GM12878 (cell line): ENCODE measurements around the gene RERE. TPM values are rescaled to one million over a fixed set of nuclear protein-coding genes. Genes with fewer than 3 reads are reported as not detected.

ENCODE experiments used
- ATAC-seq: fragments of 200-7000 bp; cut with Tn5 transposase; 3 replicates; pipeline ENCODE4 v1.9.1; 2020; ENCODE audit warnings: mild to moderate bottlenecking, moderate library complexity
- BruUV-seq: library from RNA; stranded (reverse); fragments of 400-500 nt; replicated peaks from 2 replicates; lab custom pipeline; 2021; lab: Mats Ljungman, UMichigan
- CTCF ChIA-PET: fragments of 300-600 bp; sonication (Branson Sonifier 250); formaldehyde crosslinking; extraction: SDS; loops from one replicate; lab custom pipeline; 2021; ENCODE audit warnings: inconsistent platforms; lab: Yijun Ruan, JAX
- POLR2A ChIA-PET: fragments of 350-600 bp; formaldehyde crosslinking; extraction: SDS; loops from one replicate; lab custom pipeline; 2021; ENCODE audit warnings: inconsistent platforms; lab: Charles Lee
- RAD21 ChIA-PET: fragments of 300-600 bp; sonication (Branson Sonifier 250); formaldehyde crosslinking; loops from one replicate; lab custom pipeline; 2023; ENCODE audit warnings: antibody characterized with exemption; ENCODE audit not compliant: unreplicated experiment; lab: Charles Lee
- SMC1A ChIA-PET: fragments of 300-600 bp; sonication (Branson Sonifier 250); formaldehyde crosslinking; loops from one replicate; lab custom pipeline; 2023; ENCODE audit not compliant: unreplicated experiment, uncharacterized antibody; lab: Charles Lee
- DNase-seq: peaks from one replicate; pipeline ENCODE4 v3.0.0-alpha.2; 2011; ENCODE audit warnings: low read depth, low spot score
- FAIRE-seq: peaks from 3 replicates; lab custom pipeline; 2011; peaks lifted over from hg19 to GRCh38; lab: Jason Lieb, UNC
- H2AFZ ChIP-seq: 2 replicates; pipeline ENCODE4 v1.6.0; 2011; ENCODE audit warnings: low read depth, low read length, control low read depth; ENCODE audit not compliant: control insufficient read depth
- H3K27ac ChIP-seq: 2 replicates; pipeline ENCODE4 v1.5.1; 2011; ENCODE audit warnings: control low read depth; ENCODE audit not compliant: control insufficient read depth, insufficient read depth
- H3K27me3 ChIP-seq, 2 experiments: replicated peaks in 1 of 2; 2 replicates each; pipeline versions ENCODE4 v1.6.0 to v1.6.1; 2011; ENCODE audit warnings: low read length in 1 of 2; ENCODE audit not compliant: control insufficient read depth in 2 of 2, insufficient read depth in 2 of 2
- H3K36me3 ChIP-seq, 2 experiments: 2 replicates each; pipeline ENCODE4 v1.5.1; 2011; ENCODE audit warnings: low read length in 1 of 2; ENCODE audit not compliant: control insufficient read depth in 2 of 2, insufficient read depth in 2 of 2
- H3K4me1 ChIP-seq: 2 replicates; pipeline ENCODE4 v1.6.1; 2011; ENCODE audit warnings: mild to moderate bottlenecking, low read length, moderate library complexity, mixed read lengths; ENCODE audit not compliant: control insufficient read depth, insufficient read depth
- H3K4me2 ChIP-seq: 2 replicates; pipeline ENCODE4 v1.6.0; 2011; ENCODE audit warnings: control low read depth; ENCODE audit not compliant: control insufficient read depth, insufficient read depth
- H3K4me3 ChIP-seq: fragments of 200-600 bp; sonication (generic); 2 replicates; pipeline ENCODE4 v1.5.1; 2016
- H3K79me2 ChIP-seq: 2 replicates; pipeline ENCODE4 v1.6.0; 2011; ENCODE audit warnings: low read length; ENCODE audit not compliant: control insufficient read depth, insufficient read depth
- H3K9ac ChIP-seq: 2 replicates; pipeline ENCODE4 v1.8.0; 2011; ENCODE audit warnings: low read length, control low read depth, mixed read lengths; ENCODE audit not compliant: control insufficient read depth, insufficient read depth
- H3K9me3 ChIP-seq: replicated peaks from 3 replicates; pipeline ENCODE4 v1.5.1; 2011; ENCODE audit warnings: mild to moderate bottlenecking, low read length; ENCODE audit not compliant: control insufficient read depth, insufficient read depth
- H4K20me1 ChIP-seq: 2 replicates; pipeline ENCODE4 v1.6.0; 2011; ENCODE audit not compliant: control insufficient read depth, insufficient read depth
- BCL11A ChIP-seq: IDR thresholded peaks from 2 replicates; pipeline ENCODE4 v1.6.1; 2011; ENCODE audit warnings: low read depth, low read length
- BHLHE40 ChIP-seq, 2 experiments: fragments of 450-650 bp in 1 of 2; IDR thresholded peaks; 2 replicates each; pipeline ENCODE4 v1.6.1; 2011 to 2017; ENCODE audit warnings: low read depth in 2 of 2, borderline replicate concordance in 1 of 2, improper control_type of control experiment in 1 of 2, low read length in 1 of 2, mild to moderate bottlenecking in 1 of 2
- FOXK2 ChIP-seq: fragments of 450-650 bp; IDR thresholded peaks from 2 replicates; pipeline ENCODE4 v1.6.1; 2017; ENCODE audit warnings: mild to moderate bottlenecking, moderate library complexity
- HDGF ChIP-seq: fragments of 450-650 bp; IDR thresholded peaks from 2 replicates; pipeline ENCODE4 v1.6.1; 2016; ENCODE audit warnings: antibody characterized with exemption
- IKZF2 ChIP-seq, 2 experiments: fragments of 450-650 bp; IDR thresholded peaks; 2 replicates each; pipeline ENCODE4 v1.6.1; 2017; ENCODE audit warnings: mild to moderate bottlenecking in 2 of 2, moderate library complexity in 2 of 2
- KAT2A ChIP-seq: conservative IDR thresholded peaks from 2 replicates; pipeline ENCODE4 v1.6.1; 2011; ENCODE audit warnings: low read depth, low read length; ENCODE audit not compliant: control insufficient read depth
- SKIL ChIP-seq: fragments of 450-650 bp; IDR thresholded peaks from 2 replicates; pipeline ENCODE4 v1.6.1; 2017; ENCODE audit warnings: mild to moderate bottlenecking, low read depth, inconsistent platforms; ENCODE audit not compliant: poor library complexity, severe bottlenecking
- ZBTB33 ChIP-seq: fragments of 450-650 bp; IDR thresholded peaks from 2 replicates; pipeline ENCODE4 v1.6.1; 2017; ENCODE audit warnings: mild to moderate bottlenecking
- ZNF217 ChIP-seq: fragments of 450-650 bp; IDR thresholded peaks from 2 replicates; pipeline ENCODE4 v1.6.1; 2017; ENCODE audit warnings: antibody characterized with exemption, mild to moderate bottlenecking
- WGBS: methylation state at CpG from one replicate; pipeline ENCODE4 v1.1.6; 2016; ENCODE audit warnings: low lambda C conversion rate; ENCODE audit not compliant: insufficient replicate concordance, insufficient coverage; ENCODE audit errors: missing lambda C conversion rate; 5-methylcytosine and 5-hydroxymethylcytosine counted together
- in situ Hi-C: fragments of 300-500 bp; cut with MboI; formaldehyde crosslinking; loops from 9 replicates; pipeline ENCODE4 v1.14.3; 2018; ENCODE audit warnings: mixed read lengths
- intact Hi-C: fragments of 100-400 bp; cut with micrococcal nuclease; formaldehyde crosslinking; loops from one replicate; pipeline ENCODE4 v1.14.2; 2022; ENCODE audit not compliant: unreplicated experiment
- polyA plus RNA-seq, 11 experiments: library from polyadenylated mRNA; depleted of rRNA in 4 of 11; unstranded in 6 of 11; stranded (reverse) in 5 of 11; fragments of >200 nt; fragmentation: Nextera tagmentation in 4 of 11; fragmentation: Illumina TruSeq in 1 of 11; extraction: Ambion mirVana in 4 of 11; extraction: Trizol in 1 of 11; gene quantifications; 1 replicate in 1 of 11; 2 replicates in 10 of 11; pipeline versions ENCODE4 v1.2.1 to v1.2.3, GENCODE V29; 2011 to 2016; ENCODE audit warnings: inconsistent platforms in 2 of 11, missing spikeins in 2 of 11, low read depth in 1 of 11
- total RNA-seq, 4 experiments: library from RNA; depleted of rRNA in 3 of 4; stranded (reverse); fragments of >200 nt in 3 of 4; fragmentation: Illumina TruSeq in 1 of 4; extraction: Trizol in 1 of 4; gene quantifications; 2 replicates each; pipeline versions ENCODE4 v1.2.1 to v1.2.3, GENCODE V29; 2013 to 2021

RERE gene
- total and polyA plus RNA-seq, 10 of the 15 experiments (the other 5 are each of a cell fraction or from before 2014, with no cell fraction given) = 5.2 to 60.5 (median 20.2) TPM

GRCh38 chr1:8839990-8840389 is 22.6 kb upstream of the RERE start:
- 64% methylated on average over 7 of the region's 7 CpGs for WGBS
- H3K9me3 ChIP-seq = no peaks in the 10 kb centered on the region; the same call in 2 of the 3 replicates
- no peaks in the 10 kb centered on the region for H3K36me3 ChIP-seq
- no TSS peak for BruUV-seq
- no peak overlapping the region for H2AFZ ChIP-seq
- no peak overlapping the region for H3K4me3 ChIP-seq
- in situ Hi-C loops = loop anchor here (5.0 kb wide), 1 partner anchor 278 kb away; no protein-coding TSS in a partner anchor
- CTCF ChIA-PET = interaction anchor here (0.5 to 3.0 kb wide), 5 partner anchors 9 to 290 kb away, joined by 3 to 19 read pairs (median 5); no protein-coding TSS in a partner anchor
- H3K79me2 ChIP-seq = no peaks in the 10 kb centered on the region
- H3K4me1 ChIP-seq = no peaks in the 10 kb centered on the region
- SMC1A ChIA-PET = interaction anchor here (1.3 to 2.8 kb wide), 2 partner anchors 8 to 112 kb away, joined by 4 to 12 read pairs; no protein-coding TSS in a partner anchor
- H3K27ac ChIP-seq = no peak overlapping the region
- RAD21 ChIA-PET = interaction anchor here (1.1 to 1.4 kb wide), 2 partner anchors 9 to 77 kb away, joined by 3 to 4 read pairs; no protein-coding TSS in a partner anchor
- ATAC-seq (no peak), DNase-seq (no peak), FAIRE-seq (no peak)
- no peak overlapping the region for H3K4me2 ChIP-seq
- no peak overlapping the region for H3K9ac ChIP-seq
- H4K20me1 ChIP-seq = no peaks in the 10 kb centered on the region
- intact Hi-C loops = no loop called here
- no peaks in the 10 kb centered on the region for H3K27me3 ChIP-seq
- no peak for TF ChIP-seq KAT2A
- TF ChIP-seq SKIL = no peak
- TF ChIP-seq BCL11A = no peak
- TF ChIP-seq FOXK2 = no peak
- TF ChIP-seq ZBTB33 = peak; percentile 82; the same call in 1 of the 2 replicates
- no peak for TF ChIP-seq IKZF2 (IDR thresholded peaks at IDR 0.05)
- TF ChIP-seq HDGF = no peak
- TF ChIP-seq BHLHE40 (IDR thresholded peaks at IDR 0.05; ENCODE audit: borderline replicate concordance in 1 of 2, low read depth in 2 of 2, low read length in 1 of 2) = no peak
- TF ChIP-seq ZNF217 = no peak
- POLR2A ChIA-PET = interaction anchor here (1.0 kb wide), 1 partner anchor 27 kb away, joined by 3 read pairs; no protein-coding TSS in a partner anchor
